CD14-positive monocyte (primary cell): ENCODE data around the gene ROR1. TPM values are rescaled to one million over a fixed set of nuclear protein-coding genes. Genes with fewer than 3 reads are reported as not detected.

Experiments
- DNase-seq, 3 donors: peaks; one replicate each; pipeline ENCODE4 v3.0.0-alpha.2; 2011 to 2022
- H2AFZ ChIP-seq: 2 replicates; pipeline ENCODE4 v1.6.0; 2012; ENCODE audit warnings: mild to moderate bottlenecking, low read depth, low read length, inconsistent platforms; ENCODE audit not compliant: insufficient read depth, poor library complexity, severe bottlenecking
- H3K27ac ChIP-seq, 2 donors: 1 replicate in 1 of 2; 2 replicates in 1 of 2; pipeline ENCODE4 v1.5.1; 2012 to 2013; ENCODE audit warnings: low read length in 2 of 2, control low read depth in 1 of 2, inconsistent platforms in 1 of 2, low read depth in 1 of 2, mild to moderate bottlenecking in 1 of 2
- H3K27me3 ChIP-seq, 2 donors: one replicate each; pipeline versions ENCODE4 v1.6.0 to v1.6.1; 2011 to 2013; ENCODE audit warnings: low read length in 2 of 2; ENCODE audit not compliant: control insufficient read depth in 2 of 2, insufficient read depth in 2 of 2
- H3K36me3 ChIP-seq, 2 donors: replicated peaks in 1 of 2; 1 replicate in 1 of 2; 2 replicates in 1 of 2; pipeline versions ENCODE4 v1.5.1 to v1.6.1; 2012 to 2013; ENCODE audit warnings: low read length in 2 of 2, control low read depth in 1 of 2, inconsistent platforms in 1 of 2, mild to moderate bottlenecking in 1 of 2; ENCODE audit not compliant: insufficient read depth in 2 of 2, control insufficient read depth in 1 of 2
- H3K4me1 ChIP-seq, 2 donors: 1 replicate in 1 of 2; 2 replicates in 1 of 2; pipeline versions ENCODE4 v1.5.1 to v1.6.1; 2012 to 2013; ENCODE audit warnings: low read length in 2 of 2, control low read depth in 1 of 2, inconsistent platforms in 1 of 2, mild to moderate bottlenecking in 1 of 2, moderate library complexity in 1 of 2; ENCODE audit not compliant: insufficient read depth in 2 of 2, control insufficient read depth in 1 of 2
- H3K4me2 ChIP-seq: replicated peaks from 2 replicates; pipeline ENCODE3; 2012; ENCODE audit warnings: low read length, moderate library complexity, mild to moderate bottlenecking; ENCODE audit not compliant: poor library complexity, severe bottlenecking; ENCODE audit errors: extremely low read depth
- H3K4me3 ChIP-seq, 3 experiments: fragments of 200-600 bp in 1 of 3; sonication (generic) in 1 of 3; replicated peaks in 1 of 3; 1 replicate in 2 of 3; 2 replicates in 1 of 3; pipeline ENCODE4 v1.5.1; 2011 to 2013; ENCODE audit warnings: low read length in 3 of 3, mild to moderate bottlenecking in 3 of 3, control low read depth in 2 of 3, low read depth in 2 of 3, inconsistent platforms in 1 of 3, moderate library complexity in 1 of 3
- H3K79me2 ChIP-seq: 2 replicates; pipeline ENCODE4 v1.6.0; 2012; ENCODE audit warnings: mild to moderate bottlenecking, control low read depth, inconsistent platforms, low read length, moderate library complexity; ENCODE audit not compliant: insufficient read depth
- H3K9ac ChIP-seq: 2 replicates; pipeline ENCODE4 v1.6.0; 2017; ENCODE audit warnings: low read length, mild to moderate bottlenecking; ENCODE audit not compliant: insufficient read depth, poor library complexity, severe bottlenecking
- H3K9me3 ChIP-seq, 2 donors: replicated peaks in 1 of 2; 1 replicate in 1 of 2; 2 replicates in 1 of 2; pipeline versions ENCODE4 v1.5.1 to v1.6.1; 2012 to 2013; ENCODE audit warnings: low read length in 2 of 2, control low read depth in 1 of 2; ENCODE audit not compliant: control insufficient read depth in 1 of 2, insufficient read depth in 1 of 2
- H4K20me1 ChIP-seq: 2 replicates; pipeline ENCODE4 v1.6.0; 2012; ENCODE audit warnings: mild to moderate bottlenecking, low read length, control low read depth, moderate library complexity; ENCODE audit not compliant: insufficient read depth
- H3K27ac Mint-ChIP-seq, 7 donors: one replicate each; pipeline ENCODE4 v1.8.0; 2020; ENCODE audit warnings: mild to moderate bottlenecking in 7 of 7, mixed read lengths in 7 of 7, moderate library complexity in 6 of 7, inconsistent platforms in 2 of 7
- H3K27me3 Mint-ChIP-seq, 3 donors: one replicate each; pipeline ENCODE4 v1.8.0; 2021 to 2022; ENCODE audit warnings: low read depth in 3 of 3, mild to moderate bottlenecking in 3 of 3, mixed read lengths in 3 of 3, moderate library complexity in 3 of 3, inconsistent platforms in 1 of 3
- H3K36me3 Mint-ChIP-seq, 2 donors: one replicate each; pipeline ENCODE4 v1.8.0; 2020; ENCODE audit warnings: mixed read lengths in 2 of 2, inconsistent platforms in 1 of 2, mild to moderate bottlenecking in 1 of 2
- H3K4me1 Mint-ChIP-seq: one replicate; pipeline ENCODE4 v1.8.0; 2020; ENCODE audit warnings: mild to moderate bottlenecking, mixed read lengths
- H3K4me3 Mint-ChIP-seq, 2 donors: one replicate each; pipeline ENCODE4 v1.8.0; 2020; ENCODE audit warnings: mild to moderate bottlenecking in 2 of 2, mixed read lengths in 2 of 2, moderate library complexity in 1 of 2
- H3K9me3 Mint-ChIP-seq, 7 donors: one replicate each; pipeline ENCODE4 v1.8.0; 2020 to 2022; ENCODE audit warnings: mixed read lengths in 7 of 7, mild to moderate bottlenecking in 6 of 7, moderate library complexity in 6 of 7, inconsistent platforms in 2 of 7
- CTCF ChIP-seq: fragments of 200-600 bp; IDR thresholded peaks from one replicate; pipeline ENCODE4 v1.8.0; 2022; ENCODE audit warnings: antibody characterized with exemption, mild to moderate bottlenecking
- WGBS: methylation state at CpG from one replicate; pipeline ENCODE4 v1.1.5; 2013; ENCODE audit warnings: missing lambda C conversion rate; ENCODE audit not compliant: insufficient coverage; 5-methylcytosine and 5-hydroxymethylcytosine counted together
- intact Hi-C, 2 donors: fragments of 100-400 bp; cut with micrococcal nuclease; formaldehyde crosslinking; loops; one replicate each; pipeline versions ENCODE4 v1.15.0 to v1.15.1; 2023
- polyA plus RNA-seq, 3 donors: library from polyadenylated mRNA; depleted of rRNA in 1 of 3; unstranded in 2 of 3; stranded (reverse) in 1 of 3; fragments of 300-500 nt in 2 of 3; fragments of >200 nt in 1 of 3; fragmentation: Illumina TruSeq in 2 of 3; gene quantifications; 1 replicate in 2 of 3; 2 replicates in 1 of 3; pipeline ENCODE4 v1.2.3, GENCODE V29; 2012 to 2021

Gene ROR1
- polyA plus RNA-seq, 3 donors, result not detected

- H3K4me3 Mint-ChIP-seq, result no peak overlapping the region
- H3K27ac Mint-ChIP-seq, result no peak overlapping the region
- Histone ChIP-seq H3K79me2 (no peaks in the 10 kb centered on the region), H3K4me1 (no peaks in the 10 kb centered on the region), H2AFZ (no peak overlapping the region), H3K36me3 (no peaks in the 10 kb centered on the region), H3K27ac (no peak overlapping the region), H4K20me1 (no peaks in the 10 kb centered on the region), H3K27me3 (no peaks in the 10 kb centered on the region), H3K4me2 (no peak overlapping the region), H3K9me3 (no peaks in the 10 kb centered on the region), H3K4me3 (no peak overlapping the region), H3K9ac (no peak overlapping the region)
- no peak for TF ChIP-seq CTCF
- DNase-seq, result no peak
- no peaks in the 10 kb centered on the region for H3K36me3 Mint-ChIP-seq
- H3K9me3 Mint-ChIP-seq, result no peaks in the 10 kb centered on the region
- peaks cover 4% of the 10 kb centered on the region for H3K4me1 Mint-ChIP-seq
- intact Hi-C loops, result no loop called here
- peaks cover 2 to 8% (median 6%) of the 10 kb centered on the region in 3 donors for H3K27me3 Mint-ChIP-seq
Observed at GRCh38 chr1:63757334-63757733, 16.5 kb upstream of the ROR1 start.

GRCh38 chr1:63758791-63759190 is 15.0 kb upstream of the ROR1 start:
- Mint-ChIP-seq H3K4me3 (no peak overlapping the region), H3K36me3 (no peaks in the 10 kb centered on the region), H3K27me3 (peaks cover 2 to 6% (median 3%) of the 10 kb centered on the region in 3 donors), H3K27ac (no peak overlapping the region), H3K9me3 (peaks cover 0 to 3% (median 0%) of the 10 kb centered on the region in 7 donors), H3K4me1 (no peaks in the 10 kb centered on the region)
- H3K4me3 ChIP-seq, result no peak overlapping the region
- no peaks in the 10 kb centered on the region for H3K27me3 ChIP-seq
- no peak overlapping the region for H2AFZ ChIP-seq
- H3K4me1 ChIP-seq, result no peaks in the 10 kb centered on the region
- no peak overlapping the region for H3K27ac ChIP-seq
- no peaks in the 10 kb centered on the region for H3K9me3 ChIP-seq
- no peaks in the 10 kb centered on the region for H4K20me1 ChIP-seq
- H3K79me2 ChIP-seq, result no peaks in the 10 kb centered on the region
- H3K9ac ChIP-seq, result no peak overlapping the region
- no peaks in the 10 kb centered on the region for H3K36me3 ChIP-seq
- 94% methylated on average over 2 of the region's 6 CpGs for WGBS
- no peak for DNase-seq
- intact Hi-C loops, result no loop called here
- no peak overlapping the region for H3K4me2 ChIP-seq
- no peak for TF ChIP-seq CTCF
